H1 (cell line): ENCODE measurements around the gene USP17L30. TPM values are rescaled to one million over a fixed set of nuclear protein-coding genes. Genes with fewer than 3 reads are reported as not detected.

Experiments
- CTCF ChIA-PET: fragments of 300-600 bp; sonication (Branson Sonifier 250); formaldehyde crosslinking; loops from one replicate; lab custom pipeline; 2021; ENCODE audit not compliant: partially characterized antibody; lab: Charles Lee
- POLR2A ChIA-PET: fragments of 300-600 bp; sonication (Branson Sonifier 250); formaldehyde crosslinking; loops from one replicate; lab custom pipeline; 2021; ENCODE audit warnings: inconsistent platforms; ENCODE audit not compliant: partially characterized antibody; lab: Charles Lee
- DNase-seq, 2 experiments: peaks; one replicate each; pipeline versions ENCODE4 v3.0.0 to v3.0.0-alpha.2; 2010 to 2022; ENCODE audit warnings: low spot score in 2 of 2, low read depth in 1 of 2, mixed read lengths in 1 of 2
- FAIRE-seq: peaks from 2 replicates; lab custom pipeline; 2011; peaks lifted over from hg19 to GRCh38; lab: Jason Lieb, UNC
- H2AFZ ChIP-seq: 2 replicates; pipeline ENCODE4 v1.8.1; 2012; ENCODE audit warnings: low read length, inconsistent platforms
- H2AK5ac ChIP-seq: 2 replicates; pipeline ENCODE4 v1.6.1; 2013; ENCODE audit warnings: low read depth, low read length
- H2BK120ac ChIP-seq: replicated peaks from 2 replicates; pipeline ENCODE3; 2013; ENCODE audit warnings: low read depth, low read length, inconsistent platforms
- H2BK12ac ChIP-seq: 2 replicates; pipeline ENCODE4 v1.6.1; 2013; ENCODE audit warnings: low read depth, low read length
- H2BK15ac ChIP-seq: 2 replicates; pipeline ENCODE4 v1.6.1; 2013; ENCODE audit warnings: low read length
- H2BK20ac ChIP-seq: 2 replicates; pipeline ENCODE4 v1.6.1; 2013; ENCODE audit warnings: low read length
- H2BK5ac ChIP-seq: 2 replicates; pipeline ENCODE4 v1.6.1; 2013; ENCODE audit warnings: low read depth, low read length
- H3K14ac ChIP-seq: 2 replicates; pipeline ENCODE4 v1.6.1; 2013; ENCODE audit warnings: inconsistent platforms; ENCODE audit not compliant: insufficient read length
- H3K18ac ChIP-seq: 2 replicates; pipeline ENCODE4 v1.6.1; 2013; ENCODE audit warnings: low read length; ENCODE audit errors: extremely low read depth
- H3K23ac ChIP-seq: 2 replicates; pipeline ENCODE4 v1.6.1; 2013; ENCODE audit warnings: inconsistent platforms; ENCODE audit not compliant: insufficient read length
- H3K23me2 ChIP-seq: 2 replicates; pipeline ENCODE4 v1.6.1; 2013; ENCODE audit warnings: low read depth, low read length
- H3K27ac ChIP-seq: 2 replicates; pipeline ENCODE4 v1.6.1; 2011; ENCODE audit warnings: low read depth, low read length, inconsistent platforms
- H3K27me3 ChIP-seq, 4 experiments: replicated peaks in 1 of 4; 1 replicate in 1 of 4; 2 replicates in 3 of 4; pipeline versions ENCODE4 v1.6.1 to v1.8.1; 2011 to 2013; ENCODE audit warnings: low read length in 3 of 4, mild to moderate bottlenecking in 3 of 4, inconsistent platforms in 2 of 4, mixed read lengths in 2 of 4, moderate library complexity in 1 of 4; ENCODE audit not compliant: control insufficient read depth in 3 of 4, insufficient read depth in 3 of 4; ENCODE audit errors: extremely low read depth in 1 of 4
- H3K36me3 ChIP-seq, 4 experiments: 2 replicates each; pipeline versions ENCODE4 v1.6.1 to v1.8.1; 2011 to 2013; ENCODE audit warnings: mild to moderate bottlenecking in 4 of 4, low read length in 3 of 4, moderate library complexity in 2 of 4, control low read depth in 1 of 4, inconsistent platforms in 1 of 4; ENCODE audit not compliant: insufficient read depth in 4 of 4, control insufficient read depth in 2 of 4
- H3K4ac ChIP-seq: replicated peaks from 2 replicates; pipeline ENCODE3; 2013; ENCODE audit warnings: low read length, low read depth, mixed read lengths, inconsistent platforms; ENCODE audit not compliant: insufficient read length
- H3K4me1 ChIP-seq, 4 experiments: replicated peaks in 1 of 4; 1 replicate in 1 of 4; 2 replicates in 3 of 4; pipeline versions ENCODE4 v1.6.1 to v1.8.1; 2011 to 2013; ENCODE audit warnings: low read length in 3 of 4, inconsistent platforms in 2 of 4, mixed read lengths in 1 of 4; ENCODE audit not compliant: insufficient read depth in 4 of 4, control insufficient read depth in 3 of 4
- H3K4me2 ChIP-seq, 2 experiments: 2 replicates each; pipeline versions ENCODE4 v1.6.1 to v1.8.1; 2011 to 2013; ENCODE audit warnings: low read depth in 2 of 2, low read length in 2 of 2, control low read depth in 1 of 2, inconsistent platforms in 1 of 2, mild to moderate bottlenecking in 1 of 2; ENCODE audit not compliant: insufficient read depth in 1 of 2
- H3K4me3 ChIP-seq, 4 experiments: fragments of 200-600, 300-600 bp in 1 of 4; sonication (generic), shearing (Covaris generic), sonication (Bioruptor Twin) in 1 of 4; 2 replicates each; pipeline versions ENCODE4 v1.5.1 to v1.8.1; 2011 to 2016; ENCODE audit warnings: low read length in 4 of 4, low read depth in 3 of 4, control low read depth in 2 of 4, inconsistent platforms in 2 of 4, mild to moderate bottlenecking in 2 of 4, mixed read lengths in 1 of 4, moderate library complexity in 1 of 4; ENCODE audit not compliant: insufficient read depth in 2 of 4; ENCODE audit errors: extremely low read depth in 1 of 4
- H3K56ac ChIP-seq: replicated peaks from 2 replicates; pipeline ENCODE3; 2013; ENCODE audit warnings: low read depth, mild to moderate bottlenecking, mixed read lengths, low read length, inconsistent platforms; ENCODE audit not compliant: insufficient read length
- H3K79me1 ChIP-seq: 2 replicates; pipeline ENCODE4 v1.6.1; 2013; ENCODE audit warnings: low read depth, low read length, control low read depth
- H3K79me2 ChIP-seq, 2 experiments: 2 replicates each; pipeline versions ENCODE4 v1.6.1 to v1.8.1; 2012 to 2013; ENCODE audit warnings: low read length in 2 of 2, mild to moderate bottlenecking in 2 of 2, inconsistent platforms in 1 of 2; ENCODE audit not compliant: insufficient read depth in 2 of 2, control insufficient read depth in 1 of 2
- H3K9ac ChIP-seq, 4 experiments: replicated peaks in 1 of 4; 1 replicate in 1 of 4; 2 replicates in 3 of 4; pipeline versions ENCODE4 v1.6.1 to v1.8.1; 2011 to 2013; ENCODE audit warnings: low read depth in 3 of 4, low read length in 3 of 4, control low read depth in 2 of 4, mild to moderate bottlenecking in 2 of 4, moderate library complexity in 2 of 4, inconsistent platforms in 1 of 4; ENCODE audit errors: extremely low read depth in 1 of 4
- H3K9me3 ChIP-seq, 2 experiments: 2 replicates each; pipeline versions ENCODE4 v1.6.1 to v1.8.1; 2012 to 2013; ENCODE audit warnings: mild to moderate bottlenecking in 2 of 2, moderate library complexity in 2 of 2, control low read depth in 1 of 2, inconsistent platforms in 1 of 2, low read depth in 1 of 2, low read length in 1 of 2, mixed read lengths in 1 of 2; ENCODE audit not compliant: insufficient read depth in 2 of 2
- H4K20me1 ChIP-seq, 2 experiments: replicated peaks in 1 of 2; 2 replicates each; pipeline versions ENCODE3 to v1.8.1; 2011 to 2013; ENCODE audit warnings: inconsistent platforms in 2 of 2, low read length in 2 of 2, mild to moderate bottlenecking in 1 of 2; ENCODE audit not compliant: insufficient read depth in 2 of 2, control insufficient read depth in 1 of 2
- H4K5ac ChIP-seq: 2 replicates; pipeline ENCODE4 v1.6.1; 2013; ENCODE audit warnings: low read length, low read depth, mixed read lengths, inconsistent platforms; ENCODE audit not compliant: insufficient read length
- H4K8ac ChIP-seq: 2 replicates; pipeline ENCODE4 v1.8.0; 2013; ENCODE audit warnings: mild to moderate bottlenecking, moderate library complexity, low read length, inconsistent platforms; ENCODE audit not compliant: insufficient read depth; ENCODE audit errors: extremely low read depth
- H4K91ac ChIP-seq: replicated peaks from 2 replicates; pipeline ENCODE3; 2013; ENCODE audit warnings: low read length, mixed read lengths, inconsistent platforms; ENCODE audit not compliant: insufficient read length
- BRCA1 ChIP-seq: IDR thresholded peaks from 2 replicates; pipeline ENCODE4 v1.6.1; 2012; ENCODE audit warnings: low read depth, low read length, improper control_type of control experiment
- CEBPB ChIP-seq: IDR thresholded peaks from 2 replicates; pipeline ENCODE4 v1.6.1; 2012; ENCODE audit warnings: low read depth, low read length
- CHD2 ChIP-seq: IDR thresholded peaks from 2 replicates; pipeline ENCODE4 v1.6.1; 2012; ENCODE audit warnings: low read length, improper control_type of control experiment
- CREB1 ChIP-seq: IDR thresholded peaks from 2 replicates; pipeline ENCODE4 v1.6.1; 2012; ENCODE audit warnings: inconsistent platforms
- EZH2 ChIP-seq: fragments of 200-600 bp; sonication (generic); IDR thresholded peaks from 2 replicates; pipeline ENCODE4 v1.7.1; 2012; ENCODE audit warnings: low read depth, mild to moderate bottlenecking, moderate library complexity, low read length, inconsistent platforms; ENCODE audit not compliant: severe bottlenecking
- GABPA ChIP-seq: IDR thresholded peaks from 2 replicates; pipeline ENCODE4 v1.6.1; 2011; ENCODE audit warnings: mild to moderate bottlenecking, low read length, moderate library complexity, borderline replicate concordance; ENCODE audit not compliant: insufficient read depth
- GTF2F1 ChIP-seq: IDR thresholded peaks from 2 replicates; pipeline ENCODE4 v1.6.1; 2012; ENCODE audit warnings: low read depth, low read length, improper control_type of control experiment, borderline replicate concordance
- HDAC2 ChIP-seq, 2 experiments: fragments of 300-600 bp in 1 of 2; sonication (generic) in 1 of 2; IDR thresholded peaks; 2 replicates each; pipeline ENCODE4 v1.6.1; 2011 to 2012; ENCODE audit warnings: low read depth in 2 of 2, low read length in 2 of 2, mild to moderate bottlenecking in 2 of 2, moderate library complexity in 2 of 2, borderline replicate concordance in 1 of 2, inconsistent platforms in 1 of 2
- POLR2A ChIP-seq, 2 experiments: IDR thresholded peaks; 1 replicate in 1 of 2; 2 replicates in 1 of 2; pipeline ENCODE4 v1.6.1; 2011; ENCODE audit warnings: low read depth in 2 of 2, low read length in 2 of 2, mild to moderate bottlenecking in 2 of 2; ENCODE audit errors: control extremely low read depth in 1 of 2
- RBBP5 ChIP-seq: IDR thresholded peaks from 2 replicates; pipeline ENCODE4 v1.7.1; 2012; ENCODE audit warnings: low read depth, mild to moderate bottlenecking, inconsistent platforms, low read length, moderate library complexity, borderline replicate concordance
- SIX5 ChIP-seq: IDR thresholded peaks from 2 replicates; pipeline ENCODE4 v1.6.1; 2011; ENCODE audit warnings: mild to moderate bottlenecking, low read depth, low read length
- SP2 ChIP-seq: IDR thresholded peaks from 2 replicates; pipeline ENCODE4 v1.6.1; 2012; ENCODE audit warnings: mild to moderate bottlenecking, low read length, inconsistent platforms
- TCF12 ChIP-seq: IDR thresholded peaks from 2 replicates; pipeline ENCODE4 v1.6.1; 2011; ENCODE audit warnings: low read depth, mild to moderate bottlenecking, low read length
- ZNF274 ChIP-seq: IDR thresholded peaks from 2 replicates; pipeline ENCODE4 v1.7.0; 2012; ENCODE audit warnings: low read length, borderline replicate concordance; ENCODE audit errors: extremely low read depth
- WGBS, 2 experiments: shearing (Covaris generic) in 1 of 2; methylation state at CpG; one replicate each; pipeline versions ENCODE4 v1.1.6 to v1.1.7; 2013 to 2015; ENCODE audit warnings: low lambda C conversion rate in 2 of 2, mixed read lengths in 2 of 2, inconsistent platforms in 1 of 2, low coverage in 1 of 2, missing lambda C conversion rate in 1 of 2; ENCODE audit not compliant: insufficient replicate concordance in 2 of 2, insufficient coverage in 1 of 2, insufficient read length in 1 of 2; ENCODE audit errors: extremely low coverage in 1 of 2, missing lambda C conversion rate in 1 of 2; 5-methylcytosine and 5-hydroxymethylcytosine counted together
- polyA plus RNA-seq, 7 experiments: library from polyadenylated mRNA; depleted of rRNA in 3 of 7; stranded (reverse) in 5 of 7; unstranded in 2 of 7; fragments of >200 nt in 5 of 7; fragments of 200-250 nt in 2 of 7; gene quantifications; 1 replicate in 5 of 7; 2 replicates in 1 of 7; 4 replicates in 1 of 7; pipeline versions ENCODE4 v1.2.1 to v1.2.3, GENCODE V29; 2011 to 2013; ENCODE audit warnings: missing spikeins in 2 of 7, mixed read lengths in 2 of 7
- total RNA-seq: library from RNA; stranded (reverse); fragmentation: NEBNext Ultra II Directional; extraction: Animal tissue kit (Norgen Biotek cat#: 25700); gene quantifications from 2 replicates; pipeline ENCODE4 v1.2.1, GENCODE V29; 2021
- TF ChIP-seq, protein P1 (sequence below): IDR thresholded peaks from 2 replicates; pipeline ENCODE4 v1.6.1; 2012; ENCODE audit warnings: inconsistent platforms

Gene USP17L30
- total and polyA plus RNA-seq, 2 of the 8 experiments (the other 6 are each of a cell fraction or from before 2014, with no cell fraction given) = not detected

DNA sequence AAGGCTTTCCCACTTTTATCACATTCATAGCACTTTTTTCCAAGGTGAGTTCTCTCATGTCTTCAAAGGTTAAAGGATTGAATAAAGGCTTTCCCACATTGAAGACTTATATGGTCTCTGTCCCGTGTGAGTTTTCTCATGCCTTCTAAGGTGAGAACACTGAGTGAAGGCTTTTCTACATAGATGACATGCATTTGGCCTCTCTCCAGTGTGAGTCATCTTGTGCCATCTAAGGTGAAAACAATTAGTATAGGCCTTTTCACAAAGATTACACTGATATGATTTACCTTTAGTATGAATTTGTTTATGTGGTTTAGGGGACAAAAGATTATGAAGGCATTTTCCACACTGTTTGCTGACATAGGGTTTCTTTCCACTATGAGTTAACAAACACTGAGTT is 21.2 kb downstream of the USP17L30 start:
- Histone ChIP-seq H3K23ac (no peak overlapping the region), H4K20me1 (no peaks in the 10 kb centered on the region), H2BK120ac (no peak overlapping the region), H2AFZ (no peak overlapping the region), H3K23me2 (no peaks in the 10 kb centered on the region), H2BK5ac (no peak overlapping the region), H3K9ac (no peak overlapping the region), H3K79me1 (no peaks in the 10 kb centered on the region), H3K4me3 (no peak overlapping the region), H2AK5ac (no peak overlapping the region), H3K4ac (no peak overlapping the region), H4K5ac (no peak overlapping the region), H3K4me1 (no peaks in the 10 kb centered on the region), H3K27ac (no peak overlapping the region), H3K36me3 (no peaks in the 10 kb centered on the region), H4K8ac (no peak overlapping the region), H3K56ac (no peak overlapping the region), H2BK12ac (no peak overlapping the region), H4K91ac (no peak overlapping the region), H3K79me2 (no peaks in the 10 kb centered on the region), H3K14ac (no peak overlapping the region), H3K4me2 (no peak overlapping the region), H3K27me3 (no peaks in the 10 kb centered on the region), H2BK20ac (no peak overlapping the region), H3K18ac (no peak overlapping the region), H3K9me3 (peaks cover under 1 to 32% of the 10 kb centered on the region in 2 experiments; a peak in 3 of 4 replicates), H2BK15ac (no peak overlapping the region)
- FAIRE-seq (no peak), DNase-seq (no peak)
- WGBS, 2 experiments = 95% methylated on average over 1 of the region's 1 CpG; no CpG with 5 or more reads in 1 of the 2 experiments
- CTCF ChIA-PET = no interaction called here
- POLR2A ChIA-PET = no interaction called here
- TF ChIP-seq CREB1 (no peak), SP2 (no peak), POLR2A (IDR thresholded peaks at IDR 0.05; ENCODE audit: control extremely low read depth in 1 of 2, low read depth in 2 of 2, low read length in 2 of 2) (no peak), SIX5 (no peak), HDAC2 (IDR thresholded peaks at IDR 0.05; ENCODE audit: borderline replicate concordance in 1 of 2, low read depth in 2 of 2, low read length in 2 of 2) (no peak), ZNF274 (no peak), CEBPB (no peak), CHD2 (no peak), EZH2 (no peak), GTF2F1 (no peak), TCF12 (no peak), GABPA (no peak), BRCA1 (no peak), RBBP5 (no peak)
- TF ChIP-seq, protein P1, sequence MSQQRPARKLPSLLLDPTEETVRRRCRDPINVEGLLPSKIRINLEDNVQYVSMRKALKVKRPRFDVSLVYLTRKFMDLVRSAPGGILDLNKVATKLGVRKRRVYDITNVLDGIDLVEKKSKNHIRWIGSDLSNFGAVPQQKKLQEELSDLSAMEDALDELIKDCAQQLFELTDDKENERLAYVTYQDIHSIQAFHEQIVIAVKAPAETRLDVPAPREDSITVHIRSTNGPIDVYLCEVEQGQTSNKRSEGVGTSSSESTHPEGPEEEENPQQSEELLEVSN = no peak
